NCI-H1092 treated with DMSO at 0.1 percent for 48 hours (cell line): ENCODE data around the gene TIMP2.
"Not testable (repeated sequence)": the region's sequence is repeated elsewhere in the genome, so short reads cannot be mapped to it uniquely, and the experiment has no call there.

Experiments
- DNase-seq: peaks from one replicate; lab custom pipeline; 2025; lab: John Stamatoyannopoulos, UW

TIMP2 gene

GRCh38 chr17:78929908-78930775 is 5.0 kb upstream of the TIMP2 start:
- peak; percentile 5 for DNase-seq

GRCh38 chr17:78925662-78926555 is 722 bp upstream of the TIMP2 start:
- DNase-seq, result no peak

- DNase-seq, result no peak
Observed at GRCh38 chr17:78924481-78925151, 571 bp downstream of the TIMP2 start.

- no peak for DNase-seq
Observed at GRCh38 chr17:78923660-78924453, 1.3 kb downstream of the TIMP2 start.

- DNase-seq, result no peak
Observed at GRCh38 chr17:78922816-78923498, 2.2 kb downstream of the TIMP2 start.

GRCh38 chr17:78921437-78921971 is 3.7 kb downstream of the TIMP2 start:
- DNase-seq, result no peak

GRCh38 chr17:78920528-78920927 is 4.7 kb downstream of the TIMP2 start:
- no peak for DNase-seq

GRCh38 chr17:78919861-78920450 is 5.2 kb downstream of the TIMP2 start:
- DNase-seq, result no peak

- DNase-seq, result no peak
Observed at GRCh38 chr17:78918979-78919378, 6.2 kb downstream of the TIMP2 start.

- DNase-seq, result no peak
Observed at GRCh38 chr17:78917451-78918275, 7.5 kb downstream of the TIMP2 start.

GRCh38 chr17:78915872-78916632 is 9.1 kb downstream of the TIMP2 start:
- no peak for DNase-seq

- no peak for DNase-seq
Observed at GRCh38 chr17:78913115-78913514, 12.1 kb downstream of the TIMP2 start.

- no peak for DNase-seq
Observed at GRCh38 chr17:78912082-78912481, 13.1 kb downstream of the TIMP2 start.

- DNase-seq, result not testable (repeated sequence)
Observed at GRCh38 chr17:78911543-78911942, 13.6 kb downstream of the TIMP2 start.

GRCh38 chr17:78910497-78911284 is 14.5 kb downstream of the TIMP2 start:
- no peak for DNase-seq

- peak; percentile 21 for DNase-seq
Observed at GRCh38 chr17:78908426-78908825, 16.8 kb downstream of the TIMP2 start.

GRCh38 chr17:78905541-78905940 is 19.6 kb downstream of the TIMP2 start:
- DNase-seq, result peak; percentile 15

GRCh38 chr17:78905116-78905515 is 20.1 kb downstream of the TIMP2 start:
- DNase-seq, result no peak
